Ovary (tissue), 3 donors: ENCODE measurements around the gene GNAI1.

ENCODE experiments used
- EP300 ChIP-seq: sonication (generic); formaldehyde crosslinking; IDR thresholded peaks from one replicate; pipeline ENCODE4 v1.6.1; 2017; ENCODE audit warnings: antibody characterized with exemption
- POLR2A ChIP-seq: fragments of 450-650 bp; IDR thresholded peaks from one replicate; pipeline ENCODE4 v1.6.1; 2017; ENCODE audit warnings: antibody characterized with exemption, mild to moderate bottlenecking, moderate library complexity
- TF ChIP-seq, protein P1 (sequence below), 3 donors: fragments of 450-650 bp in 2 of 3; fragments of 200-600 bp in 1 of 3; IDR thresholded peaks; one replicate each; pipeline versions ENCODE4 v1.5.1 to v1.8.0; 2016 to 2022; ENCODE audit warnings: antibody characterized with exemption in 3 of 3, mild to moderate bottlenecking in 1 of 3
- donor health status: DM: no; HTN: no; CAD: no.

DNA sequence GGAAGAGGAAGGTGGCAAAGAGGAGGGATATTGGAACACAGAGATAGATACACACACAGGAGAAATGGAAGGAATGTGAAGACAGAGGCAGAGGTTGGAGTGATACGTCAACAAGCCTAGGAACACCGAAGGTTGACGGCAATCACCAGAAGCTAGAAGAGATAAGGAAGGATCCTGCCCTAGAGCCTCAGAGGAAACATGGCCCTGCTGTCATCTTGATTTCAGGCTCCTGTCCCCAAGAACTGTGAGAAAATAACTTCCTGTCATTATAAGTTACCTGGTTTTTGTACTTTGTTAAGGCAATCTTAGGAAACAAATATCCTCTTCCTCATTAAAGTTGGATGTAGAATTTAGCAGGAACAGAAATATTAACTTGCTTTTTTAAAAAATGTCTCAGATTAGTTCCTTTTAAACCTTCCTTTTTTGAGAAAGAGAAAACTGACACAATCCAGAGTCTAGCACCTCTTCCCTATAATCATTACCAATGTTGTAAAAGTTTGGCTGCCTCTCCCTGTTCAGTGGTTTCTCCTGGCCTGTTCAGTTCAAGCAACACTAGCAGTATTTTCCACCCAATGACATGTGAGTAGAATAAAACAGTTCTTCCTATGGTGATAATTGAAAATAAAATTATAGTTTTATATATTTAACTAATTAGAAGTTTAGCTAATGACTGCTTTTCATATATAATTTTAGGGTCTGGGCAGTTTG is 28.8 kb upstream of the GNAI1 start:
- TF ChIP-seq POLR2A (no peak), EP300 (no peak)
- TF ChIP-seq, protein P1, sequence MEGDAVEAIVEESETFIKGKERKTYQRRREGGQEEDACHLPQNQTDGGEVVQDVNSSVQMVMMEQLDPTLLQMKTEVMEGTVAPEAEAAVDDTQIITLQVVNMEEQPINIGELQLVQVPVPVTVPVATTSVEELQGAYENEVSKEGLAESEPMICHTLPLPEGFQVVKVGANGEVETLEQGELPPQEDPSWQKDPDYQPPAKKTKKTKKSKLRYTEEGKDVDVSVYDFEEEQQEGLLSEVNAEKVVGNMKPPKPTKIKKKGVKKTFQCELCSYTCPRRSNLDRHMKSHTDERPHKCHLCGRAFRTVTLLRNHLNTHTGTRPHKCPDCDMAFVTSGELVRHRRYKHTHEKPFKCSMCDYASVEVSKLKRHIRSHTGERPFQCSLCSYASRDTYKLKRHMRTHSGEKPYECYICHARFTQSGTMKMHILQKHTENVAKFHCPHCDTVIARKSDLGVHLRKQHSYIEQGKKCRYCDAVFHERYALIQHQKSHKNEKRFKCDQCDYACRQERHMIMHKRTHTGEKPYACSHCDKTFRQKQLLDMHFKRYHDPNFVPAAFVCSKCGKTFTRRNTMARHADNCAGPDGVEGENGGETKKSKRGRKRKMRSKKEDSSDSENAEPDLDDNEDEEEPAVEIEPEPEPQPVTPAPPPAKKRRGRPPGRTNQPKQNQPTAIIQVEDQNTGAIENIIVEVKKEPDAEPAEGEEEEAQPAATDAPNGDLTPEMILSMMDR (IDR thresholded peaks at IDR 0.05), result no peak
